Activated CD4-positive, alpha-beta T cell treated with anti-CD3 and anti-CD28 coated beads, Interleukin-2, amount 10 ng/mL, durations not matched to agents 7 days and 5 days (primary cell): ENCODE data around the gene CRHR2. TPM values are rescaled to one million over a fixed set of nuclear protein-coding genes. Genes with fewer than 3 reads are reported as not detected.
"Not testable (repeated sequence)": the region's sequence is repeated elsewhere in the genome, so short reads cannot be mapped to it uniquely, and the experiment has no call there.

Experiments
- CTCF ChIA-PET: fragments of 350-600 bp; sonication (Branson Sonifier 250); formaldehyde crosslinking; loops from one replicate; lab custom pipeline; 2021; ENCODE audit warnings: antibody characterized with exemption; lab: Charles Lee
- POLR2A ChIA-PET: fragments of 350-600 bp; sonication (Branson Sonifier 250); formaldehyde crosslinking; loops from one replicate; lab custom pipeline; 2021; ENCODE audit warnings: antibody characterized with exemption; lab: Charles Lee
- DNase-seq: peaks from one replicate; pipeline ENCODE4 v3.0.0-alpha.2; 2020
- H3K27ac Mint-ChIP-seq: one replicate; pipeline ENCODE4 v1.8.0; 2021; ENCODE audit warnings: mild to moderate bottlenecking, moderate library complexity, mixed read lengths
- H3K27me3 Mint-ChIP-seq: one replicate; pipeline ENCODE4 v1.8.0; 2021; ENCODE audit warnings: mixed read lengths
- H3K36me3 Mint-ChIP-seq: one replicate; pipeline ENCODE4 v1.8.0; 2021; ENCODE audit warnings: low read depth, mixed read lengths
- H3K4me1 Mint-ChIP-seq: one replicate; pipeline ENCODE4 v1.8.0; 2021; ENCODE audit warnings: mixed read lengths
- H3K4me3 Mint-ChIP-seq: one replicate; pipeline ENCODE4 v1.8.0; 2021; ENCODE audit warnings: mild to moderate bottlenecking, moderate library complexity, mixed read lengths
- H3K9me3 Mint-ChIP-seq: one replicate; pipeline ENCODE4 v1.8.0; 2021; ENCODE audit warnings: mixed read lengths
- total RNA-seq, 2 experiments: library from RNA; stranded (reverse); gene quantifications; one replicate each; pipeline ENCODE4 v1.2.3, GENCODE V29; 2021

The CRHR2 gene
- total RNA-seq, 2 experiments from 2014 or later, result not detected

- no peak for DNase-seq
- no peaks in the 10 kb centered on the region for H3K4me1 Mint-ChIP-seq
- ChIA-PET POLR2A (no interaction called here), CTCF (no interaction called here)
- no peaks in the 10 kb centered on the region for H3K9me3 Mint-ChIP-seq
- H3K4me3 Mint-ChIP-seq, result no peak overlapping the region
- H3K36me3 Mint-ChIP-seq, result peaks cover 17% of the 10 kb centered on the region
- H3K27ac Mint-ChIP-seq, result no peak overlapping the region
- H3K27me3 Mint-ChIP-seq, result no peaks in the 10 kb centered on the region
Observed at GRCh38 chr7:30645661-30646060, 36.6 kb downstream of the CRHR2 start.

- Mint-ChIP-seq H3K4me3 (no peak overlapping the region), H3K27me3 (no peaks in the 10 kb centered on the region), H3K36me3 (peaks cover 19% of the 10 kb centered on the region), H3K9me3 (no peaks in the 10 kb centered on the region), H3K4me1 (no peaks in the 10 kb centered on the region), H3K27ac (peak overlapping the region; percentile 54)
- POLR2A ChIA-PET, result no interaction called here
- CTCF ChIA-PET, result interaction anchor here (1.0 to 1.7 kb wide), 2 partner anchors 10 to 14 kb away, joined by 3 read pairs; no protein-coding TSS in a partner anchor
- DNase-seq, result no peak
Observed at GRCh38 chr7:30644286-30644955, 37.8 kb downstream of the CRHR2 start.

GRCh38 chr7:30642789-30643188 is 39.5 kb downstream of the CRHR2 start:
- Mint-ChIP-seq H3K36me3 (peaks cover 20% of the 10 kb centered on the region), H3K4me1 (no peaks in the 10 kb centered on the region), H3K9me3 (no peaks in the 10 kb centered on the region), H3K27me3 (no peaks in the 10 kb centered on the region), H3K4me3 (no peak overlapping the region), H3K27ac (no peak overlapping the region)
- DNase-seq, result no peak
- POLR2A ChIA-PET, result no interaction called here
- CTCF ChIA-PET, result interaction anchor here (1.7 kb wide), 1 partner anchor 16 kb away, joined by 3 read pairs; no protein-coding TSS in a partner anchor

GRCh38 chr7:30642322-30642721 is 39.9 kb downstream of the CRHR2 start:
- DNase-seq, CTCF ChIA-PET, H3K27ac Mint-ChIP-seq, H3K4me1 Mint-ChIP-seq, H3K9me3 Mint-ChIP-seq, H3K4me3 Mint-ChIP-seq, H3K27me3 Mint-ChIP-seq, POLR2A ChIA-PET: not testable (repeated sequence)
- H3K36me3 Mint-ChIP-seq, result peaks cover 21% of the 10 kb centered on the region

GRCh38 chr7:30635798-30636197 is 46.5 kb downstream of the CRHR2 start:
- H3K4me3 Mint-ChIP-seq, result no peak overlapping the region
- H3K27ac Mint-ChIP-seq, result no peak overlapping the region
- no peaks in the 10 kb centered on the region for H3K4me1 Mint-ChIP-seq
- ChIA-PET POLR2A (no interaction called here), CTCF (no interaction called here)
- H3K9me3 Mint-ChIP-seq, result no peaks in the 10 kb centered on the region
- no peaks in the 10 kb centered on the region for H3K27me3 Mint-ChIP-seq
- H3K36me3 Mint-ChIP-seq, result peaks cover 52% of the 10 kb centered on the region
- DNase-seq, result no peak

GRCh38 chr7:30634634-30635201 is 47.5 kb downstream of the CRHR2 start:
- ChIA-PET POLR2A (no interaction called here), CTCF (no interaction called here)
- DNase-seq, result no peak
- H3K27me3 Mint-ChIP-seq, result no peaks in the 10 kb centered on the region
- H3K36me3 Mint-ChIP-seq, result peaks cover 52% of the 10 kb centered on the region
- H3K9me3 Mint-ChIP-seq, result no peaks in the 10 kb centered on the region
- no peak overlapping the region for H3K4me3 Mint-ChIP-seq
- H3K27ac Mint-ChIP-seq, result no peak overlapping the region
- H3K4me1 Mint-ChIP-seq, result no peaks in the 10 kb centered on the region

DNA sequence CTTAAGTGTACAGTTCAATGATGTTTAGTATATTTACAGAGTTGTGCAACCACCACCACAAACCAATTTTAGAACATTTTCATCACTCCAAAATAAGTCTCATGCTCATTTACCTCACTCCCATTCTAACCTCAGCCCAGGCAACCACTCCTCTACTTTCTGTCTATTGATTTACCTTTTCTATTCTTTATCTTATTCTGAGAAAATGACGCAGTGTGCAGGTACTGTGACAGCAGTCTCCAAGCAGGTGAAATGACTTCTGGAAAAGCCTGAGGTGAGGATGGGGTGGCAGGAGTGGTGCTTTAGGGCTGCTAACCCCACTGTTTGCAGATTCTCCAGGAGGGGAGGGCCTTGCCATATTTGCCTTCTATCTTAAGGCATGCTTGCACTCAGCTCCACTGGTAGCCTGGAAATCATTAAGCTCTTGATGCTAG is 48.0 kb downstream of the CRHR2 start:
- H3K27ac Mint-ChIP-seq, result no peak overlapping the region
- POLR2A ChIA-PET, result no interaction called here
- CTCF ChIA-PET, result no interaction called here

DNA sequence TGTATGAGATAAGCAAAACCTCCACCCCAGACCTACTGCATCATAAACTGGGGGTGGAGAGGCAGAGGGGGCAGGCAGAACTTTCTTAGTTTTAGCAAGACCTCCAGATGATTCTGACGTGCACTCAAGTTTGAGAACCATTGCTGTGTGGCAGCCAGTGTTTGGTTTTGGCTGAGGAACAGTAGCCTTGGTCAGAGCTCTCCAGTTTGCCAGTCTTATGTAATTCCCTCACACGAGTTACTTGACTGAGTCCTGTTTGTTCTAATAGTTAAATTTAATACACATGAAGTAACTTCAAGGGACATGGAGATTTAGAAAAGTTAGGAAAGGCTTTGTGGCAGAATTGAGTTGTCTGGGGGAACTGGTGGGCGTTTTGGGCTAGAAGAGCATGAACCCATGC is 49.0 kb downstream of the CRHR2 start:
- Mint-ChIP-seq H3K36me3 (peaks cover 63% of the 10 kb centered on the region), H3K27me3 (no peaks in the 10 kb centered on the region), H3K4me3 (no peak overlapping the region), H3K27ac (no peak overlapping the region), H3K4me1 (peaks cover 2% of the 10 kb centered on the region), H3K9me3 (no peaks in the 10 kb centered on the region)
- POLR2A ChIA-PET, result no interaction called here
- DNase-seq, result no peak
- CTCF ChIA-PET, result no interaction called here

More for the DNA sequence above, 48.0 kb downstream of the CRHR2 start:
- Mint-ChIP-seq H3K4me3 (no peak overlapping the region), H3K27me3 (no peaks in the 10 kb centered on the region), H3K36me3 (peaks cover 54% of the 10 kb centered on the region), H3K9me3 (no peaks in the 10 kb centered on the region), H3K4me1 (no peaks in the 10 kb centered on the region)
- DNase-seq, result no peak

DNA sequence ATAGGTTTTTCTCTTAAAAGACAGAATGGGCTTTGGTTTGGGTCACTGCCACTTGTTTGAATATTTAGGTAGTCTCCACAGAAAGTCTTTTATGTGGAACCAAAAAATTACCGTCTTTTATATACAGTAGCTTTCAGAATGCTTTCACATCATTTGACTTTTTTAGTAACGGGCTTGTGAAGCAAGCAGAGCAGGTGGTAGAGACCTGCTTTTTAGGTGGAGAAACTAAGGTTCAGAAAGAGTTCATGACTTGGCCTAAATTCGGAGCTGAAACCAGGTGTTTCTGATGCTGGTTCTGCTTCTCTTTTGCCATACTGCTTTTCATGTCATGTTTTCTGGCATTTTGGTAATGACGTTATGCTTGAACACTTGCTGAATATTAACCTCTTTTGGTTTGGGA is 51.3 kb downstream of the CRHR2 start:
- Mint-ChIP-seq H3K36me3 (peaks cover 71% of the 10 kb centered on the region), H3K4me3 (no peak overlapping the region), H3K4me1 (peaks cover 8% of the 10 kb centered on the region), H3K27me3 (no peaks in the 10 kb centered on the region), H3K9me3 (no peaks in the 10 kb centered on the region), H3K27ac (no peak overlapping the region)
- DNase-seq, result no peak
- ChIA-PET POLR2A (no interaction called here), CTCF (interaction anchor here (1.6 kb wide), 1 partner anchor 13 kb away, joined by 3 read pairs; no protein-coding TSS in a partner anchor)

- POLR2A ChIA-PET, result interaction anchor here (0.6 kb wide), 1 partner anchor 23 kb away, joined by 3 read pairs; no protein-coding TSS in a partner anchor
- DNase-seq, result no peak
- Mint-ChIP-seq H3K27ac (peak overlapping the region; percentile 15), H3K9me3 (no peaks in the 10 kb centered on the region), H3K36me3 (peaks cover 63% of the 10 kb centered on the region), H3K27me3 (no peaks in the 10 kb centered on the region), H3K4me1 (peaks cover 13% of the 10 kb centered on the region), H3K4me3 (no peak overlapping the region)
- CTCF ChIA-PET, result interaction anchor here (0.9 kb wide), 1 partner anchor 9 kb away, joined by 3 read pairs; no protein-coding TSS in a partner anchor
Observed at GRCh38 chr7:30627026-30627425, 55.2 kb downstream of the CRHR2 start.

DNA sequence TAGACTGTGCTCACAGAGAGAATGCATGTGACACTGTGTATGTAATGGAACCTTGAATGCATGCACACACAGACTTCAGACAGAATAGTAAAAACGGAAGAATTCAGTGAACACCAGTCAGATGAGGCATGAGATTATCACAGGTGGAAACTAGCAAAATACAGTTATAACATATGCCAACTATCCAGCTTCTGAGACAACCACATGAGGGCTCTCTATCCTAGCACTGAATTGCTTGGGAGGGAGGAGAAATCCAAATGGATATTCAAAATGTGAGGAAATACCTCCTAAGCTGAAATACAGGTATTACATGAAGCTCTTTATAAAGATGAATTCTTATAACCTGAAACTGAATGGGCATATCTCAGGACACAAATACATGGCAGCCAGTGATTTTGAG is 57.0 kb downstream of the CRHR2 start:
- ChIA-PET POLR2A (no interaction called here), CTCF (no interaction called here)
- Mint-ChIP-seq H3K36me3 (peaks cover 66% of the 10 kb centered on the region), H3K9me3 (no peaks in the 10 kb centered on the region), H3K4me3 (no peak overlapping the region), H3K27ac (peak overlapping the region; percentile 2), H3K4me1 (peaks cover 13% of the 10 kb centered on the region), H3K27me3 (no peaks in the 10 kb centered on the region)
- no peak for DNase-seq

GRCh38 chr7:30618961-30619360 is 63.3 kb downstream of the CRHR2 start:
- Mint-ChIP-seq H3K27me3 (no peaks in the 10 kb centered on the region), H3K4me3 (no peak overlapping the region), H3K9me3 (no peaks in the 10 kb centered on the region), H3K27ac (no peak overlapping the region), H3K4me1 (peaks cover under 1% of the 10 kb centered on the region), H3K36me3 (peaks cover 67% of the 10 kb centered on the region)
- POLR2A ChIA-PET, result no interaction called here
- no peak for DNase-seq
- CTCF ChIA-PET, result interaction anchor here (0.8 to 1.5 kb wide), 4 partner anchors 10 to 72 kb away, joined by 3 to 4 read pairs (median 4); no protein-coding TSS in a partner anchor

DNA sequence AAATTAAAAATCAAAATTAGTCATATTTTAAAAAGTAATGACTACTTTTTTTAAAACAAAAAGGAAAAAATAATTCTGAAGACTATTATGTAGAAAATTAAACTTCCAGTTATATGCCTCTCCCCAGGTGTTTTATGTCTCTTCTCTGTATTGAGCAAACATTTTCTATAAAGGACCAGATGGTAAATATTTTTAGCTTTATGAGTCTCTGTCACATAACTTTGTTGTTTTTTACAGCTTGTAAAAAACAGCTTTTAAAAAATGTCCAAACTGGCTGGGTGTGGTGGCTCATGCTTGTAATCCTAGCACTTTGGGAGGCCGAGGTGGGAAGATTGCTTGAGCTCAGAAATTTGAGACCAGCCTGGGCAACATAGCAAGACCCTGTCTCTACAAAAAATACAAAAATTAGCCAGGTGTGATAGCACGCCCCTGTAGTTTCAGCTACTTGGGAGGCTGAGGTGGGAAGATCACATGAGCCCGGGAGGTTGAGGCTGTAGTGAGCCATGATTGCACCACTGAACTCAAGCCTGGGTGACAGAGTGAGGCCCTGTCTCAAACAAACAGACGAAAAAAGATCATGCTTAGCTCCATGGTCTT is 64.1 kb downstream of the CRHR2 start:
- Mint-ChIP-seq H3K36me3 (peaks cover 67% of the 10 kb centered on the region), H3K27ac (no peak overlapping the region), H3K27me3 (no peaks in the 10 kb centered on the region), H3K4me3 (no peak overlapping the region), H3K9me3 (no peaks in the 10 kb centered on the region), H3K4me1 (peaks cover 6% of the 10 kb centered on the region)
- DNase-seq, result no peak
- ChIA-PET CTCF (interaction anchor here (0.8 to 1.5 kb wide), 4 partner anchors 9 to 15 kb away, joined by 3 to 4 read pairs (median 3); no protein-coding TSS in a partner anchor), POLR2A (no interaction called here)
